SK-N-SH (cell line): Measurements from ENCODE around the gene CPB2. TPM values are rescaled to one million over a fixed set of nuclear protein-coding genes. Genes with fewer than 3 reads are reported as not detected.

ENCODE experiments used
- CTCF ChIA-PET: fragments of 300-600, 350-600 bp; formaldehyde crosslinking; extraction: SDS; loops from one replicate; lab custom pipeline; 2021; lab: Yijun Ruan, JAX
- POLR2A ChIA-PET: fragments of 350-600 bp; sonication (Branson Sonifier 250); formaldehyde crosslinking; extraction: SDS; loops from one replicate; lab custom pipeline; 2020; ENCODE audit warnings: antibody characterized with exemption, inconsistent platforms; lab: Yijun Ruan, JAX
- DNase-seq: peaks from one replicate; pipeline ENCODE4 v3.0.0; 2012
- H2AFZ ChIP-seq: fragments of 200-600 bp; sonication (generic); 2 replicates; pipeline ENCODE4 v1.8.1; 2016; ENCODE audit warnings: antibody characterized with exemption, mild to moderate bottlenecking, low read depth
- H3F3A ChIP-seq: fragments of 200-600 bp; sonication (generic); replicated peaks from 2 replicates; pipeline ENCODE3; 2016; ENCODE audit warnings: antibody characterized with exemption, mild to moderate bottlenecking; ENCODE audit not compliant: insufficient read depth
- H3K27ac ChIP-seq, 2 experiments: fragments of 200-500 bp in 1 of 2; fragments of 200-600 bp in 1 of 2; sonication (Bioruptor generic) in 1 of 2; sonication (generic), shearing (Covaris generic) in 1 of 2; 2 replicates each; pipeline versions ENCODE4 v1.5.1 to v1.6.1; 2014 to 2016; ENCODE audit warnings: low read depth in 2 of 2, inconsistent platforms in 1 of 2, low read length in 1 of 2, mild to moderate bottlenecking in 1 of 2, mixed read lengths in 1 of 2
- H3K27me3 ChIP-seq: fragments of 200-600 bp; sonication (generic), shearing (Covaris generic); 2 replicates; pipeline ENCODE4 v1.6.1; 2016; ENCODE audit warnings: mixed run types; ENCODE audit not compliant: insufficient read depth
- H3K36me3 ChIP-seq, 2 experiments: fragments of 200-500 bp in 1 of 2; fragments of 200-600 bp in 1 of 2; sonication (Bioruptor generic) in 1 of 2; sonication (generic) in 1 of 2; replicated peaks in 1 of 2; 2 replicates each; pipeline versions ENCODE3 to v1.5.1; 2014 to 2016; ENCODE audit warnings: low read length in 1 of 2, mild to moderate bottlenecking in 1 of 2; ENCODE audit not compliant: insufficient read depth in 2 of 2, control insufficient read depth in 1 of 2
- H3K4me1 ChIP-seq, 2 experiments: fragments of 200-500 bp in 1 of 2; fragments of 200-600 bp in 1 of 2; sonication (Bioruptor generic) in 1 of 2; sonication (generic), shearing (Covaris generic) in 1 of 2; 2 replicates each; pipeline versions ENCODE4 v1.5.1 to v1.6.1; 2014 to 2016; ENCODE audit warnings: low read depth in 1 of 2, low read length in 1 of 2, mixed run types in 1 of 2; ENCODE audit not compliant: insufficient read depth in 2 of 2, control insufficient read depth in 1 of 2
- H3K4me2 ChIP-seq: fragments of 200-600 bp; sonication (generic), shearing (Covaris generic); 2 replicates; pipeline ENCODE4 v1.6.1; 2017; ENCODE audit warnings: mixed run types
- H3K4me3 ChIP-seq, 2 experiments: fragments of 200-500 bp in 1 of 2; fragments of 200-600 bp in 1 of 2; sonication (Bioruptor generic) in 1 of 2; sonication (generic), shearing (Covaris generic) in 1 of 2; 2 replicates each; pipeline versions ENCODE4 v1.5.1 to v1.8.1; 2014 to 2016; ENCODE audit warnings: low read depth in 2 of 2, inconsistent platforms in 1 of 2, low read length in 1 of 2, mild to moderate bottlenecking in 1 of 2, mixed read lengths in 1 of 2, moderate library complexity in 1 of 2
- H3K79me2 ChIP-seq: fragments of 200-600 bp; sonication (generic); 2 replicates; pipeline ENCODE4 v1.8.1; 2017; ENCODE audit warnings: mild to moderate bottlenecking; ENCODE audit not compliant: insufficient read depth
- H3K9ac ChIP-seq: fragments of 200-600 bp; sonication (generic); 2 replicates; pipeline ENCODE4 v1.6.1; 2017; ENCODE audit warnings: mixed run types
- H3K9me2 ChIP-seq: fragments of 200-600 bp; sonication (generic); 2 replicates; pipeline ENCODE4 v1.6.1; 2017; ENCODE audit warnings: mixed run types
- H3K9me3 ChIP-seq: fragments of 200-600 bp; sonication (generic); 2 replicates; pipeline ENCODE4 v1.6.1; 2017; ENCODE audit warnings: mixed run types, mild to moderate bottlenecking, moderate library complexity
- H4K20me1 ChIP-seq: fragments of 200-600 bp; sonication (generic); 2 replicates; pipeline ENCODE4 v1.6.1; 2017; ENCODE audit warnings: mild to moderate bottlenecking, mixed run types; ENCODE audit not compliant: insufficient read depth
- ELF1 ChIP-seq: IDR thresholded peaks from 2 replicates; pipeline ENCODE4 v1.4.0; 2012
- EZH2phosphoT487 ChIP-seq: fragments of 200-600 bp; sonication (generic); IDR thresholded peaks from 2 replicates; pipeline ENCODE4 v1.6.1; 2017; ENCODE audit warnings: low read depth, mixed run types, mild to moderate bottlenecking, antibody characterized with exemption, moderate library complexity, borderline replicate concordance
- GATA2 ChIP-seq: sonication (generic); formaldehyde crosslinking; IDR thresholded peaks from 2 replicates; pipeline ENCODE4 v1.5.0; 2020; ENCODE audit warnings: mild to moderate bottlenecking, missing genetic modification reagents
- MEF2A ChIP-seq: IDR thresholded peaks from 2 replicates; pipeline ENCODE4 v1.4.0; 2012; ENCODE audit warnings: low read depth, borderline replicate concordance
- MXI1 ChIP-seq: IDR thresholded peaks from 2 replicates; pipeline ENCODE4 v1.6.1; 2012; ENCODE audit warnings: mild to moderate bottlenecking, low read depth, low read length, improper control_type of control experiment
- RAD21 ChIP-seq: IDR thresholded peaks from 2 replicates; pipeline ENCODE4 v1.6.1; 2012; ENCODE audit warnings: mild to moderate bottlenecking, low read length
- YY1 ChIP-seq: IDR thresholded peaks from 2 replicates; pipeline ENCODE4 v1.4.0; 2012; ENCODE audit warnings: low read depth, mild to moderate bottlenecking
- WGBS: methylation state at CpG from one replicate; pipeline ENCODE4 v1.1.6; 2017; ENCODE audit warnings: low lambda C conversion rate; 5-methylcytosine and 5-hydroxymethylcytosine counted together
- polyA plus RNA-seq, 3 experiments: library from polyadenylated mRNA; depleted of rRNA; stranded (reverse); fragments of >200 nt; gene quantifications; 2 replicates each; pipeline ENCODE4 v1.2.3, GENCODE V29; 2012
- TF ChIP-seq, protein P1 (sequence below): IDR thresholded peaks from 2 replicates; pipeline ENCODE4 v1.4.0; 2012; ENCODE audit warnings: low read depth, borderline replicate concordance
- TF ChIP-seq, protein P2 (sequence below): fragments of 200-600 bp; sonication (generic); IDR thresholded peaks from 2 replicates; pipeline ENCODE4 v1.6.1; 2017; ENCODE audit warnings: antibody characterized with exemption, mild to moderate bottlenecking, moderate library complexity

CPB2 gene
- polyA plus RNA-seq, 1 of the 3 experiments (the other 2 are of a cell fraction): not detected

GRCh38 chr13:46134494-46134893, 29.7 kb upstream of the CPB2 start:
- no peak overlapping the region for H3K4me2 ChIP-seq
- POLR2A ChIA-PET: no interaction called here
- no peak for TF ChIP-seq EZH2phosphoT487
- TF ChIP-seq YY1: no peak
- TF ChIP-seq, protein P1, sequence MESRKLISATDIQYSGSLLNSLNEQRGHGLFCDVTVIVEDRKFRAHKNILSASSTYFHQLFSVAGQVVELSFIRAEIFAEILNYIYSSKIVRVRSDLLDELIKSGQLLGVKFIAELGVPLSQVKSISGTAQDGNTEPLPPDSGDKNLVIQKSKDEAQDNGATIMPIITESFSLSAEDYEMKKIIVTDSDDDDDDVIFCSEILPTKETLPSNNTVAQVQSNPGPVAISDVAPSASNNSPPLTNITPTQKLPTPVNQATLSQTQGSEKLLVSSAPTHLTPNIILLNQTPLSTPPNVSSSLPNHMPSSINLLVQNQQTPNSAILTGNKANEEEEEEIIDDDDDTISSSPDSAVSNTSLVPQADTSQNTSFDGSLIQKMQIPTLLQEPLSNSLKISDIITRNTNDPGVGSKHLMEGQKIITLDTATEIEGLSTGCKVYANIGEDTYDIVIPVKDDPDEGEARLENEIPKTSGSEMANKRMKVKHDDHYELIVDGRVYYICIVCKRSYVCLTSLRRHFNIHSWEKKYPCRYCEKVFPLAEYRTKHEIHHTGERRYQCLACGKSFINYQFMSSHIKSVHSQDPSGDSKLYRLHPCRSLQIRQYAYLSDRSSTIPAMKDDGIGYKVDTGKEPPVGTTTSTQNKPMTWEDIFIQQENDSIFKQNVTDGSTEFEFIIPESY: no peak
- H3F3A ChIP-seq: no peaks in the 10 kb centered on the region
- H3K27ac ChIP-seq: no peak overlapping the region
- H3K27me3 ChIP-seq: peaks cover 15% of the 10 kb centered on the region
- H3K4me3 ChIP-seq: no peak overlapping the region
- no peaks in the 10 kb centered on the region; a peak in 1 of 4 replicates for H3K4me1 ChIP-seq
- H3K9ac ChIP-seq: no peak overlapping the region
- no peaks in the 10 kb centered on the region for H3K9me2 ChIP-seq
- no peaks in the 10 kb centered on the region for H3K9me3 ChIP-seq
- no peak overlapping the region for H2AFZ ChIP-seq
- no peaks in the 10 kb centered on the region for H3K79me2 ChIP-seq
- DNase-seq: no peak
- CTCF ChIA-PET: no interaction called here
- H4K20me1 ChIP-seq: no peaks in the 10 kb centered on the region
- WGBS: 79% methylated on average over 2 of the region's 2 CpGs
- H3K36me3 ChIP-seq: no peaks in the 10 kb centered on the region

DNA sequence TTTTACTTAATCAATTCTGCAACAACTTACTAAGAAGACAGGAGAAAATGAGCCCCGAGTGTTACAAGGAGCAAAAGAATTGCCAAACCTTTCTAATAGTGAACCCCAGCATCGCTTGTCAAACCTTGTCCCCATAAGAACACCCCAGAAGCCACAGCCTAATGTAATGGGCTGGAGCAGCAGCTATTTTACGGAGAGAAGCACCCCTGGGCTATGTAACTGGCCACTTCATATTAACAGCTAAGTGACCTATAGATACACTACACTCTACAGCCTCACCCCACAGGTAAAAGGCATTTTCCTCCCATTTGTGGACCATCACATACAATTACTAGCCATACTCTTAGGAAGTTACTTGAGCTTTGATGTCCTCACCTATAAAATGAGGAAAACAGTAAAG, 27.3 kb upstream of the CPB2 start:
- CTCF ChIA-PET: interaction anchor here (1.0 kb wide), 2 partner anchors 29 to 619 kb away, joined by 3 read pairs; no protein-coding TSS in a partner anchor
- Histone ChIP-seq H3K27me3 (peaks cover 22% of the 10 kb centered on the region), H2AFZ (no peak overlapping the region), H3F3A (no peaks in the 10 kb centered on the region), H3K4me3 (no peak overlapping the region), H3K9ac (no peak overlapping the region), H3K4me1 (no peaks in the 10 kb centered on the region; a peak in 1 of 4 replicates), H3K27ac (no peak overlapping the region), H3K79me2 (no peaks in the 10 kb centered on the region), H3K36me3 (no peaks in the 10 kb centered on the region), H3K9me3 (no peaks in the 10 kb centered on the region), H4K20me1 (no peaks in the 10 kb centered on the region), H3K4me2 (no peak overlapping the region), H3K9me2 (no peaks in the 10 kb centered on the region)
- TF ChIP-seq RAD21: no peak
- TF ChIP-seq, protein P2, sequence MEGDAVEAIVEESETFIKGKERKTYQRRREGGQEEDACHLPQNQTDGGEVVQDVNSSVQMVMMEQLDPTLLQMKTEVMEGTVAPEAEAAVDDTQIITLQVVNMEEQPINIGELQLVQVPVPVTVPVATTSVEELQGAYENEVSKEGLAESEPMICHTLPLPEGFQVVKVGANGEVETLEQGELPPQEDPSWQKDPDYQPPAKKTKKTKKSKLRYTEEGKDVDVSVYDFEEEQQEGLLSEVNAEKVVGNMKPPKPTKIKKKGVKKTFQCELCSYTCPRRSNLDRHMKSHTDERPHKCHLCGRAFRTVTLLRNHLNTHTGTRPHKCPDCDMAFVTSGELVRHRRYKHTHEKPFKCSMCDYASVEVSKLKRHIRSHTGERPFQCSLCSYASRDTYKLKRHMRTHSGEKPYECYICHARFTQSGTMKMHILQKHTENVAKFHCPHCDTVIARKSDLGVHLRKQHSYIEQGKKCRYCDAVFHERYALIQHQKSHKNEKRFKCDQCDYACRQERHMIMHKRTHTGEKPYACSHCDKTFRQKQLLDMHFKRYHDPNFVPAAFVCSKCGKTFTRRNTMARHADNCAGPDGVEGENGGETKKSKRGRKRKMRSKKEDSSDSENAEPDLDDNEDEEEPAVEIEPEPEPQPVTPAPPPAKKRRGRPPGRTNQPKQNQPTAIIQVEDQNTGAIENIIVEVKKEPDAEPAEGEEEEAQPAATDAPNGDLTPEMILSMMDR: no peak
- TF ChIP-seq MXI1: no peak
- TF ChIP-seq MEF2A: no peak
- TF ChIP-seq GATA2: no peak
- TF ChIP-seq ELF1: no peak
- WGBS: 58% methylated on average over 3 of the region's 3 CpGs
- POLR2A ChIA-PET: no interaction called here
- no peak for DNase-seq
